ENCODE results near the gene UBAC2.
A peak's percentile ranks its signal among the peaks of the same experiment; 100 is the strongest.

- no peak; the same call in 1 of the 2 replicates for TF ChIP-seq POLR2A (IDR thresholded peaks at IDR 0.05; ENCODE audit: low read depth, low read length)
- no peak for TF ChIP-seq TAF1 (IDR thresholded peaks at IDR 0.05; ENCODE audit: low read depth, low read length)
- TF ChIP-seq POLR2AphosphoS5 (IDR thresholded peaks at IDR 0.05; ENCODE audit: low read depth, low read length): 0 out of 2 replicates have a peak, but pooled peaks have one; percentile 60
These were observed 99.3 kb downstream of the UBAC2 start for GRCh38 chr13:99299920-99300341.
